Stimulated activated CD4-positive, alpha-beta T cell treated with anti-CD3 and anti-CD28 coated beads, Interleukin-12 subunit alpha, Interleukin-12 subunit beta, amount 100 ng/mL, for 24 hours (primary cell): ENCODE data around the gene CALML5.

Experiments used
- DNase-seq, 2 experiments: peaks; one replicate each; pipeline ENCODE4 v3.0.0-alpha.2; 2020; ENCODE audit warnings: low read depth in 2 of 2

CALML5 gene

DNA sequence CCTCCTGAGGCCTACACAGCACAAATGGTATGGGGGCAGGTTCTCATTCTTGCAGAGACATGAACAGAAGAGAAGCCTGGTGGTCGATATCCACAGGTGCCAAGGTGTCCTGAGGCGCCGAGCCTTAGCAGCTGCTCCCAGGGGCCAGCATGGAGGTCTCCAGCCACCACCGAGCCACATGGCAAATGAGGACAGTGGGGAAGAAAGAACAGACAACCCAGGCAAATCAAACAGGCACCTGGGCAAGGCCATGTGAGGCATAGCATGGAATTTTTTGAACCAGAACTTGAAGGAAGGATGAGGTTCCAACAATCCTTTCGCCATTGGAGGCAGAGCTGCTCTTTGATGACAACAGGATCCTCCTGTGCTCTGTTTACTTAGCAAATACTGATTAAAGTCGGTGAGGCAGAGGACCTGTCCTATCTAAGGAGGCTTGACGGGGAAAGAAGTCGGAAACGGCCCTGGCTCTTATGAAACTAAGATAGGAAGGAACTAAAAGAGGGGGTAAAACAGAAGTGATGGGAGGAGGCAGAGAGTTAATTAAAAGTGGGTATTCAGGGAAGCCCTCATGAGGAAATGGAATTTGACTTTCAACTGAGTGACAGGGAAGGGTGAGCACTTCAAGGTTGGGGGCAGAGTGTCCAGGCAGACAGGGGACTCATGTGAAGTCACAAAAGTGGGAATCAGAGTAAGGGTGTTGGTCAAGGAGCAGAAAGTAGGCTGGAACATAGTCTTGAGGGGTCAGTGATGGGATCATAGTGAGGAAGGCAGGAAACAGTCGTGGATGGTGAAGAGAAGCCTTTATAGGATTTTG, 16.8 kb upstream of the CALML5 start:
- DNase-seq: no peak

- no peak for DNase-seq
Observed at GRCh38 chr10:5514226-5514850, 15.0 kb upstream of the CALML5 start.

DNA sequence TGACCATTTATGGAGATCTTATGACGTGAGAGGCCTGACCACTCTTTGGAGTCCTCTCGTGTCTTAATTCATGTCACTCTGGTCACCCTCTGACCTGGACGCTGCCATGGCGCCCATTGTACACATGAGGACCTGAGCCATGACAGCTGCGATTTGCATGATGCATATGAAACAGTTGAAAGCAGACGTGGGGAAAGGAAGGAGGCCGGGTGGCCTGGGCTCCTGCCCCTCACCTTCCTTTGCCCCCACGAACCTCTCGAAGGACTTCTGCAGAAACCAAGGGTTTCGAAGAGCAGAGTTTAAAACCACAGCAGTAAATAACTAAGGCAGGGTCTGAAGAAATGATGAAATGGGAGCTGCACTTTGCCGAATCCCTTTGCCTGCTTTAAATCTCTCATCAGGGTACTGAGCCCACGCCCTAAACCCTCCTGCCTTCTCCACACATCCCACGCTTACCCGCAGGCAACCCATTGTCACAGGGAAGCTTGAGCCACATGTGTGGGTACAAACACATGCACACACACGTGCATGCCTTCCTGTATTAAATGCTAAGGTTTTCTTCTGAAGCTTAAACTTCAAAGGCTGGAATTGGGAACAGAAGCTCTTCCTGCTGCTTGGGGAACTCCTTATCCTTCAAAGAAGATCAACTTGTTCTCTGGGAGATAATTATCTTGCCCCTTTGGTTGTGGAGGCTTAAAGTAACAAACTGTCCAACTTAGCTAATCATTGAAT, 13.7 kb upstream of the CALML5 start:
- peak in 1 of 2 experiments; percentile 8 for DNase-seq

DNA sequence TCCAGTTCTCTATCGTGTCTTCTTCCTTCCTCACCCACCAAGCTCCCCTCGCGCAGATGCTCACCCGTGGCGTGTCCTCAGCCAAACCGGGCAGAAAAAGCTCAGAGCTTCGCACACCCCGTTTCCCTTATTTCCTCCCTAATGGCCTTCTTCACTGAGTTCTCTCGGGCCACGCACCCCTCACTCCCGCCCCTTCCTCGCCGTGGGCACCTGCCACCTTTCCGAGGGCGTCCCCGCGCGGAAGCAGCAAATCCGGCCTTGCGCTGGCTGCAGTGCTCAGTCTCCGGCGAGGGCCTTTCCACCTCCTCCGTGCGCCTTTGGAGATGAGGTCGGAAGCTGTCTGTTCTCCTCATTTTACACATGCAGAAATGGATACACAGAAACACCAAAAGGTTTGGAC, 13.0 kb upstream of the CALML5 start:
- no peak for DNase-seq

DNA sequence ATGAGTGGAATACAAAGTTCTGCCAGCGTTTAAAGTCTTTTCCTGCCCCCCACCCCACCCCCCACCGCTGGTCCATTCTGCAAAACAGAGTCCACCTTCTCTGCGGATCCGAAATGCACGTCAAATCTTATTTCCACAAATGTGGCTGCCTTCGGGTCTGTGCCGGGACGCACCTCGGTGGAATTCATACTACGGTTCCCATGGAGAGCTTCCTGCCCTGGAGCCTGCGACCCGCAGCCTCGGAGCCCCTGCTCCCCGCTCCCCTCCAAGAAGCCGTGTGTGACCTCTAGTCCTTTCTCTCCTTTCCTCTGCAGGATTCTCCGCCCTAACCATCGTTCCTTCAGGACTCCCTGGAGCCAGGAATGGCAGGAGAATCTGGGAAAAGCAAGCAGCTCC, 12.5 kb upstream of the CALML5 start:
- DNase-seq: no peak

- DNase-seq: no peak
Observed at GRCh38 chr10:5511231-5511884, 12.0 kb upstream of the CALML5 start.

- DNase-seq: no peak
Observed at GRCh38 chr10:5510281-5511072, 11.1 kb upstream of the CALML5 start.

GRCh38 chr10:5509691-5510090, 10.3 kb upstream of the CALML5 start:
- no peak for DNase-seq

GRCh38 chr10:5509236-5509635, 9.9 kb upstream of the CALML5 start:
- DNase-seq: no peak

- no peak for DNase-seq
Observed at GRCh38 chr10:5508786-5509185, 9.4 kb upstream of the CALML5 start.

DNA sequence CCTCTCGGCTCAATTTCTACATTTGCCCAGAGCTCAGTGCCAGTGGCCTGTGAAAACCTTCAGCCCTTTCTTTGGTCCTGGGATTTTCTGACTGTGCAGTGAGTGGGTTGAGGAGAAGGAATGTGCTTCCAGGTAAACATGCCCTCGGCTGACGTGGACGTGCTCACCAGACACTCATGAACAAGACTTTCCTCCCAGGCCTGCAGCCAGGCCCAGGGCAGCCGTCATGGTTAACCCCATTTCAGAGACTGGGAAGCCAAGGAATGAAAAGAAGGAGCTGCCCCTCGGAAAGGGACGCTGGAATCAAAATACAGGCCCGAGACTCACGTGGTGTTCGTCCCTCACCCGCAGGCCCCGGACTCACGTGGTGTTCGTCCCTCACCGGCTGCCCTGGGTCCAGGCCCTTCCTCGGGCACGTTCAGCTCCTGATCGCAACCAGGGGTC, 8.8 kb upstream of the CALML5 start:
- DNase-seq: no peak

GRCh38 chr10:5507649-5508131, 8.3 kb upstream of the CALML5 start:
- DNase-seq: no peak

DNA sequence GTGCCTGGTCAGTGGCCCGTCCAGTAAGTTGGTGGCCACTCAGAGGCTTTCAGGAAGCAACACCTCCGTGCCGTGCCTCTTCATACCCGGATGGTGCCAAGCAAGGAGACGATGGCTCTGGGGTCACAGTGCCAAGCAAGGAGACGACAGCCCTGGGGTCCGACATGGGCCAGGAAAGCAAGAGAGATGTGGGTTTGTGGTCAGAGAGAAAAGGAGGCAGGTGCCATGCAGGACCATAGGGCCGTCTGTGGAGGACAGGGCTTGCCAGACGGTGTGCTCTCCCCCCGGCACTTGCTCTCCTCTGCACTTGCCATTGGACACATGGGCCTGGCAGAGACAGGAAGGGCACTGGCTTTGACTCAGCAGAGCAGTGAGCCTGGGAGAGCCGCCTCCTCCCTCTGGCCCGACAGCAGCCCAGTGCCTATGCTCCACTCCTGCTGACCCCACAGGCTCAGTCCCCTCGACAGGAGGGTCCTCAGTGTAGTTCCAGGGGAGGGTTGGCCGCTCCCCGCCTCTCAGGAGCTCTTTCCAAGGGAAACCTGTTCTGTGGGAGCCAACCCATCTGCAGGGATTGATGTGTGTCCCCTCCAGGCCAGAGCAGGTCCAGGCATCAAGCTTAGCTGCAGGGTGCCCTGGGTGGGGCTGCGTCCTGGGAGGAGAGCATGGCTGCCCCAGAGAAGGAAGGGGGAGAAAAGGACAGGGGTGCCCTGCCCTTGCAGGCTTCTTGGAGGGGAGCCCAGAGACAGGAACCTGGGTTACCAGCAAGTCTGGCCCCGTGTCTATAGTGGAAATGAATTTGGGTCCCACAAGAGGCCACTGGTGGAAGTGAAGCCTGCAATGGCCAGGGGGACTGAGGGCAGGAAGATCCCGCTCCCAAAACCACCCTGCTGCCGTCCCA, 7.6 kb upstream of the CALML5 start:
- no peak for DNase-seq

DNA sequence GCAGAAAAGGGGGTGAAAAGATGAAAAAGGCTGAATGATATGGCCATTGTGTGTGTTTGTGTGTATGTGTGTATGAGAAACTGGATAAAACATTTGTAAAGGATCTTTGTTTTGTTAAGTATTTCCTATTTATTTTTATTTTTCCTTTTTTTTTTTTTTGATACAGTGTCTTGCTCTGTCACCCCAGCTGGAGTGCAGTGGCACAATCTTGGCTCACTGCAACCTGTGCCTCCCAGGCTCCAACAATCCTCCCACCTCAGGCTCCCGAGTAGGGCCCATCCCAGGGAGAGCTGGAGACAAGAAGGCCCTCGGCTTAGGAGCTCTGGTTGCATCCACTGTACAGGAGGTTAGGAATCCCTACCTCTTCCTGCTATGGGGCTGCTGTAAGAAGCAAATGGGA, 6.9 kb upstream of the CALML5 start:
- no peak for DNase-seq

- DNase-seq: no peak
Observed at GRCh38 chr10:5504146-5505072, 5.0 kb upstream of the CALML5 start.

- no peak for DNase-seq
Observed at GRCh38 chr10:5503477-5503835, 4.1 kb upstream of the CALML5 start.

GRCh38 chr10:5502571-5503476, 3.5 kb upstream of the CALML5 start:
- no peak for DNase-seq

DNA sequence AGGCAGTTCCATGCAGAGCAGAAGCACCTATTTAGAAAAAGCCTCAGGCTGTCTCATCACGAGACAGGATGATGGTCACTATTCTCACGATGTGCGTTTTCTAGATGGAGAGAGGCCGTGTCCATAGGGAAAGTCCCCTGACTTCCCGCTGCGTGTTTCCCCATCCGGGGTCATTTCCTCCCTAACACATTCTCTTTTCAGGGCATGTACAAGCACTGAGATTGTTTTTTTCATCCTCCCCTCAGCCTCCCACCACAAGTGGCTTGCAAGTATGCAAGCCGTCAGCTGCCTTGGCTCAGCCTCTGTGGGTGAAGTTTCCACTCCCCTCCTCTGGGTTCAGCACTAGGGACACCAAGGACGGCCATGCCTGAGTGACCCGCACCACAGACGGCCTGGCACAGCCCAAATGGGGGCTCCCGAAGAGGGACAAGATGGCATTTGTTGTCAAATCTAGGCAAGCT, 2.7 kb upstream of the CALML5 start:
- DNase-seq: no peak
